Left hindlimb (tissue), 1 donor: Measurements from ENCODE around the gene PHC3.
"Not testable (repeated sequence)": the region's sequence is repeated elsewhere in the genome, so short reads cannot be mapped to it uniquely, and the experiment has no call there.

Experiments
- DNase-seq: peaks from one replicate; pipeline ENCODE4 v3.0.0-alpha.2; 2018

PHC3 gene, protein sequence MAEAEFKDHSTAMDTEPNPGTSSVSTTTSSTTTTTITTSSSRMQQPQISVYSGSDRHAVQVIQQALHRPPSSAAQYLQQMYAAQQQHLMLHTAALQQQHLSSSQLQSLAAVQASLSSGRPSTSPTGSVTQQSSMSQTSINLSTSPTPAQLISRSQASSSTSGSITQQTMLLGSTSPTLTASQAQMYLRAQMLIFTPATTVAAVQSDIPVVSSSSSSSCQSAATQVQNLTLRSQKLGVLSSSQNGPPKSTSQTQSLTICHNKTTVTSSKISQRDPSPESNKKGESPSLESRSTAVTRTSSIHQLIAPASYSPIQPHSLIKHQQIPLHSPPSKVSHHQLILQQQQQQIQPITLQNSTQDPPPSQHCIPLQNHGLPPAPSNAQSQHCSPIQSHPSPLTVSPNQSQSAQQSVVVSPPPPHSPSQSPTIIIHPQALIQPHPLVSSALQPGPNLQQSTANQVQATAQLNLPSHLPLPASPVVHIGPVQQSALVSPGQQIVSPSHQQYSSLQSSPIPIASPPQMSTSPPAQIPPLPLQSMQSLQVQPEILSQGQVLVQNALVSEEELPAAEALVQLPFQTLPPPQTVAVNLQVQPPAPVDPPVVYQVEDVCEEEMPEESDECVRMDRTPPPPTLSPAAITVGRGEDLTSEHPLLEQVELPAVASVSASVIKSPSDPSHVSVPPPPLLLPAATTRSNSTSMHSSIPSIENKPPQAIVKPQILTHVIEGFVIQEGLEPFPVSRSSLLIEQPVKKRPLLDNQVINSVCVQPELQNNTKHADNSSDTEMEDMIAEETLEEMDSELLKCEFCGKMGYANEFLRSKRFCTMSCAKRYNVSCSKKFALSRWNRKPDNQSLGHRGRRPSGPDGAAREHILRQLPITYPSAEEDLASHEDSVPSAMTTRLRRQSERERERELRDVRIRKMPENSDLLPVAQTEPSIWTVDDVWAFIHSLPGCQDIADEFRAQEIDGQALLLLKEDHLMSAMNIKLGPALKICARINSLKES

DNA sequence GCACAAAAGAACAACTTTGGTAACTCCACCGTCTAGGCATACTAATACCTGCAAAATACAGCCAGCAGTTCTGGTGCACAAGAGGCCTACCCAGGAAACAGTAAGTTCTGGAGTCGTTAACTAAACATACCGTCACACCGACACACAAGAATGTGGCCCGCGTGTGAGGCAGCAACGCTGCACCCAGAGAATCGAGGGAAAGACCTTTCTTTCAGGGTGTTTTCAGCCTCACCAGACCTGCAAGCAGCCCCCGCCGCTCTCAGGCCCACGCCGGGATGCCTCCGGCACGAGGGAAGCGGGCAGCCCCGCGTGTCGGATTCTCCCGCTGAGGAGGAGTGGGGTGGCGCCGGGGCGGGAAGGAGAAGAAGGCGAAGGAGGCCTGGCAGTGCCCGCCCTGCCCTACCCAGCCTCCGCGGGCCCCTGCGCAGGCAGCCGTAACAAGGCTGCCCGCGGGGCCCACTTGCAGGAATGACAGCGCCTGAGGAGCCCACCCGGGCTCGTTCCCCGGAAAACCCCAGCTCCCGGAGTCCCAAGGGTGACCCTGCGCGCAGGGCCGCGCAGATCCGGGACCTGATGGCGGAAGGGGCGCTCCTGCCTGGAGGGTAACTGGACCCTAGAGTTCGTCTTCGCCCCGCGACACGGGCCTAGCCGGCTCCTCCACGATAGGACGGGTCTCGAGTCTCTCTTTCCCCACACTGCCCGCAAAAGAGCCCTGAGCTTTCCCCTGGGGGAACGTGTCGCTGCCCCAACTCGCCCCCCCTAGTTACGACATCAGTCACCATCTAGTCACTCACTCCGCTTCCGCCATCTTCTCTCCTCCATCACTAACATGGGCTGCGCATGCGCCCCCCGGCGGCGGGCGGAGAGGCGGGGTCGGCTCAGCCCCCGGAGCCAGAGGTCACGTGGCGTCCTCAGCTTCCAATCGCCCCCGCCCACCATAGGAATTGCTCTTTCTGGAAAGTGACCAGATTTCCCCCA is at the start of gene PHC3:
Gene PHC3, minus strand, starts transcription at position 826 of the 978 bp plus-strand sequence. Its CDS starts 18 bp downstream, at position 808.
- DNase-seq, result peak; percentile 94

DNA sequence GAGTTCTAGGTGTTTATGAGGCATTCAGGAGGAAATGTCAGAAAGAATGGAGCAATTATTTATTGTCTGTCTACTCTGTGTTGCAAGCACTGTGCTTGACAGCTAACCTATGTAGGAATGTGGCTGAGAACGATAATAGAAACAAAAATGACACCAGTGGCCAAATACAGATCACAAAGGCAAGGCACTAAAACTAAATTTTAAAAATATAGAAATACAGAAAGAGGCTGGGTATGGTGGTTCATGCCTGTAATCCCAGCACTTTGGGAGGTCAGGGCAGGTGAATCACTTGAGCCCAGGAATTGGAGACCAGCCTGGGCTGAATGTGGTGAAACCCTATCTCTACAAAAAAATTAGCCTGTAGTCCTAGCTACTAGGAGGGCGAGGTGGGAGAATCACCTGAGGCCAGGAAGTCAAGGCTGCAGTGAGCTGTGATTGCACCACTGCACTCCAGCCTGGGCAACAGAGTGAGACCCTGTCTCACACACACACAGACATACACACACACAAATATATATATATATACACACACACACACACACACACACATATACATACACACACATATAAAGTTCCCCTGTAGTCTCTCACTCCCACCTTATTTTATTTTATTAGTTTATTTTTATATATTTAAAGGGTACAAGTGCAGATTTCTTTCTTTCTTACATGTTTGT is 46.7 kb upstream of the PHC3 start:
- no peak for DNase-seq

DNA sequence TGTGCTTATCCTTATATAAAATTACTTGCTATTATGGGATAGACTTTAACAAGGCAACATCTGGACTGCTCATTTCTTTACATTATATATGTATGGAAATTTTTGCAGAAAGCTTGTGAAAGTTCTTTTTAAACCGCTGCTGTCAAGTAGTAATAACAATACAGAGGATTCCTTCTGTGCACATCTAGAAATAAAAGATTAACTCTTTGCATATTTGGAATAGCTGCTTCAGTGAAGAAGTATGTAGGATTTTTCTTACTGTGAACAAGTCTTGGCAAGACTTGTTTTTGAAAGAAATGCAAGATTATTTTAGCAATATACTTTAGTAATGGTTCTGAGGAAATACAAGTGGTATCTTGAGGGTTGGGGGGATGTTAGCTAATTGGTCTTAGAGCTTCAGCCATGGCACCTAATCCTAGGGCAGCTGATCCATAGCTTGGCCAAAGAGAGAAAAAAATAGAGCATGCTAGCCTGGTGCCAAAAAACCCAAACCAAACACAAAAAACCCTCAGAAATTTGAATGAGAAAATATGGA is 45.0 kb upstream of the PHC3 start:
- DNase-seq, result no peak

DNA sequence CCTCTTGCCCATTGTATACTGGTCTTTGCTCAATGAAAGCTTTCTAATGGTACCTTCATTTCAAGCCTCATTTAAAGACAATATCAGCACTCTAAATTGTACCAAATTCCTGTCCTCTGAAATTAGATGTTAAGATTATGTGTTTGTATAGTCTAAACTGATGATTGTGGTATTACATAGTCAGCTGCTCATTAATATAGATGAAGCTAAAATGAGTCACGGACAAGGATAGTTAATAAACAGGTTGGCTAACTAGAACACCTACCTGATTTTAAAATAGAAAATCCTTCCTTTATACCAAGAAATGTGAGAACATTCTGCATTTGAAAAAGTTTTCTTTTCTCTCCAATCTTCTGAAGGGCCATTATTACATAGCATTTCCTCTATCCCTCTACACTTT is 43.6 kb upstream of the PHC3 start:
- no peak for DNase-seq

DNA sequence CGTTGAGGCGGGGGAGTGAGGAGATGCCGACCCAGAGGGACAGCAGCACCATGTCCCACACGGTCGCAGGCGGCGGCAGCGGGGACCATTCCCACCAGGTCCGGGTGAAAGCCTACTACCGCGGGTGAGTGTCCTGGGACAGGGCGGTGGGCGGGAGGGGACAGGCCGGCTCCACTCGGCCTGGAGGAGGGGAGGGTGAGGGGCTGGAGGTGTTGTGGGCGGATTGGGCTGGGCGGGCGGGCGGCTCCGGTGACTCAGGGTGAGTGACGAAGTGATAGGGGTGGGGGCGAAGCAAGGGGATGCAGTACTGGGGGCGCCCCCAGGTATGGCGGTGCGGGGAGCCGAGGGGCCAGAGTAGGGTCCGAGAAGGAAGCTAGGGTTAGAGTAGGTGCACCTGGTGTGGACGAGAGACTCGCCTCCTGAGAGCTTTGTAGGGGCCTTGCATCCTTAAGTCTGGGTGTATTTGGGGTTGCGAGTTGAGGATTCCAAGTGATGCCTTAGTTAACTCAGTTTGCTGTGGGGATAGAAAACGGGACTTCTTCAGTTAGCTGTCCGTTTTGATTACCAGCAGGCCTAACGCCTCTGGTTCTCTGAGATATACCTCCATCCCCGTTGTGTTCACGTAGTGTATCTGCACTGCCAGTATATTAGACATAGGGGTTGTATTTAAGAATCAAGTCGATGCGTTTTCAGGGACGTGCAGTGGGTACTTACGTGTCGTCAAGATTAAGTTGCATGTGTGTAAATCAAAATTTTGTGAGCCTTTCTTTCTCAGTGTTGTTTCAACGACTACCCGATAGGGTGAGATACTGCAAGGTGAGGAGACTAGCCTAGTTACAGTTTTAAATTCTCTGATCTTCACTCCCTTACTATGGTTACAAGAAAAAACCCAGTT is 41.4 kb upstream of the PHC3 start:
- no peak for DNase-seq

DNA sequence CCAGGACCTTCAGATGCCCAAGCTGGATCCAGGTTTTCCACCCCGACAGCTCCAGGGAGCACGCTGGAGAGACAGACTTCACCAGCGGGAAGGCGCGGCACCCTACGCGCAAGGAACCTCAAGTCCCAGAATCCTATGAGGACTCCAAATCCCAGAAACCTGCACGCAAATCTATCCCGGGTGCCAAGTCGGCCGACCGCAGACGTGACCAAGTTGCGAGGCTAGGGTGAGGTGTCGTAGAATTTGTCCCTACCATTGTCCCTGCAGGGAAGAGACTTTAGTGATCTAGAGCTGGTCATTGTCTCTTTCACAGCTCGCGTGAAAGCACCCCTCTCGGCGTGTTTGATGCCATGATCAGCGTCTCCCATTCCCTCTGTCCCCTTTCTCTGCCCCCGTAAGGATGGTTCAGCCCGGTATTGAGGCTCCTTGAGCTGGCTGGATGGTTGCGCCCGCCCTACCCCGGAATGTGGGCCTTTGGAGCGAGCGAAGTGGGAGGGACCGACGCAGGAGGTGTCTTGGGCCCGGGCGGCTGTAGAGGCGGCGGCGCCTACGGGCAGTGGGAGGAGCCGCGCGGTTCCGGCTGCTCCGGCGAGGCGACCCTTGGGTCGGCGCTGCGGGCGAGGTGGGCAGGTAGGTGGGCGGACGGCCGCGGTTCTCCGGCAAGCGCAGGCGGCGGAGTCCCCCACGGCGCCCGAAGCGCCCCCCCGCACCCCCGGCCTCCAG is 40.6 kb upstream of the PHC3 start, which contains the start of gene PRKCI:
Gene PRKCI, plus strand, starts transcription at position 501 of the 723 bp plus-strand sequence. CDS start 246 bp downstream, outside the sequence.
- DNase-seq, result peak; percentile 96

DNA sequence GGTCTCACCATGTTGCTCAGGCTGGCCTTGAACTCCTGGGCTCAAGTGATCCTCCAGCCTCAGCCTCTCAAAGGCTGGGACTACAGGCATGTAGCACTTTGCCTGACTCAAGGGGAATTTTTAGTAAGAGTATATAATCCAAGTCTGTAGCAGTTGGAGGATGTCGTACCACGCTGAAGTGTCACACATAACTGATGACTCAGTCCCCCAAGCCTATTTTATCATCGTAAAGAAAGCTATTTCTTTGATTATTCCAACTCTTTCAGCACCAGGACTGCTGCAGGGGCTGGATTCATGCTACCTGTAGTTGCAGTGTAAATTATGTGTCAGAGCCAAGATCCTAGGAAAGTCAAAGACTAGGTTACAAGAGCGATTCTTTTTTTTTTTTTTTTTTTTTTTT is 39.3 kb upstream of the PHC3 start:
- DNase-seq, result no peak

DNA sequence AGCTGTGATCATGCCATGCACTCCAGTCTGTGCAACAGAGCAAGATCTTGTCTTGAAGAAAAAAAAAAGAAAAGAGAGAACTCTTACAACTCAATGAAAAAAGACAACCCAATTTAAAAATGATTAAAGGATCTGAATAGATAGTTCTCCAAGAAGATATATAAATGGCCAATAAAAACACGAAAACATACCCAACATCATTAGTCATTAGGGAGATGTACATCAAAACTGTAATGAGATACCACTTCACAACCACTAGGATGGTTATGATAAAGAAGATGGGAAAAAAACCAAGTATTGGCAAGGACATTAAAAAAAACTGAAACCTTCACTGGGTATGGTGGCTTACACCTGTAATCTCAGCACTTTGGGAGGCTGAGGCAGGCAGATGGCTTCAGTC is 38.3 kb upstream of the PHC3 start:
- no peak for DNase-seq

DNA sequence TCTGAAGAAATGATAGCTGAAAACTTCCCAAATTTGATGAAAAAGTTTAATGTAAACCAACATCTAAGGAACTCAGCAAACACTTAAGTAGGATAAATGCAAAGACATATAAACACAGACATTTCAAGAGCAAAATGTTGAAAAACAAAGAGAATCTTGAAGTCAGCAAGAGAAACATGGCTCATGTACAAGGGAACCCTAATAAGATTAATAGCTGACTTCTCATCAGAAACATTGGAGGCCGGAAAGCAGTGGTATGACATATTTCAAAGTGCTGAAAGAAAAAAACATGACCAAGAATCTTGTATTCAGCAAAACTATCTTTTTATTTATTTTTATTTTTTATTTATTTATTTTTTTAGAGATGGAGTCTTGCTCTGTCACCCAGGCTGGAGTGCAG is 30.1 kb upstream of the PHC3 start:
- DNase-seq, result no peak

DNA sequence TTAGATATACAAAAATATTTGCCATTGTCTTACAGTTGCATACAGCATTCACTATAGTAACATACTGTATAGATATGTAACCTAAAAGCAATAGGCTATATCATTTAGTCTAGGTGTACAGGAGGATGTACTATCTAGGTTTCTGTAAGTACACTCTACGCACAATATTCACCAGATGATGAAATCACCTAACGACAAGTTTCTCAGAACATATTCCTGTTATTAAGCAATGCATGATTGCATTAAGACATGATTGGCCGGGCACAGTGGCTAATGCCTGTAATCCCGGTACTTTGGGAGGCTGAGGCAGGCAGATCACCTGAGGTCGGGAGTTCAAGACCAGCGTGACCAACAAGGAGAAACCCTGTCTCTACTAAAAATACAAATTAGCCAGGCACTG is 26.2 kb upstream of the PHC3 start:
- DNase-seq, result no peak

DNA sequence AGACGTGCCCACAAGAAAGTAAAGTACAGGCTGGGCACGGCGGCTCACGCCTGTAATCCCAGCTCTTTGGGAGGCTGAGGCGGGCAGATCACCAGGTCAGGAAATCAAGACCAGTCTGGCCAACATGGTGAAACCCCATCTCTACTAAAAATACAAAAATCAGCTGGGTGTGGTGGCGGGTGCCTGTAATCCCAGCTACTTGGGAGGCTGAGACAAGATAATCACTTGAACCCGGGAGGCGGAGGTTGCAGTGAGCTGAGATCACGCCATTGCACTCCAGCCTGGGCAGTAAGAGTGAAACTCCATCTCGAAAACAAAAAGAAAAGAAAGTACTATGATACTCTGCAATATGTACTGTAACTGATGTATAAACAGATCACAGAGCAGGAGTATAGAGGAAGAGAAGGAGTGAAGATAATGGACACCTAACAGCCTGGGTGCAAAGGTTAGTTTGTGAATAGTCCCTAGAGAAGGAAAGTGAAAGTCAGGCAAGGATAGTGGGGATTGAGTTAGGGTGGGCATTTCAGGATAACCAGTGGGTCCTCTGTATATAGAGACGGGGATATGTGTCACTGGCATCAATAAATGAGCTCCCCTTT is 24.7 kb upstream of the PHC3 start:
- not testable (repeated sequence) for DNase-seq

DNA sequence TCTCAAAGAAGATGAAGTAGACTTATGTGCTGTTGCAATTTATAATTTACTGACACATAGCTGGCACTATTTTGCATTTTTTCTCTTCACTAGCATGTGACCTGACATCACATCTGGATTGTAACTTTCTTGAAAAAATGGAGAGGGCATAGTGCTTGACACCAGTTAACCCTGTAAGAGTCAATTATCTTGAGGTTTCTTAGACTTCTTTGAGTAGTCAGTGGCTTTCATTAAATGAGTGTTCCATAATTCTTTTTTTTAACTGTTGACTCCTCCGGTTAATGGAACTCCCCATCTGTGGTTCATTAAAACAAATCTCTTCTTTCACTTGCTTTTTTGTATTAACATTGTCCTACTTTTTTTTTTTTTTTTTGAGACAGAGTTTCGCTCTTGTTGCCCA is 23.8 kb upstream of the PHC3 start:
- no peak for DNase-seq

DNA sequence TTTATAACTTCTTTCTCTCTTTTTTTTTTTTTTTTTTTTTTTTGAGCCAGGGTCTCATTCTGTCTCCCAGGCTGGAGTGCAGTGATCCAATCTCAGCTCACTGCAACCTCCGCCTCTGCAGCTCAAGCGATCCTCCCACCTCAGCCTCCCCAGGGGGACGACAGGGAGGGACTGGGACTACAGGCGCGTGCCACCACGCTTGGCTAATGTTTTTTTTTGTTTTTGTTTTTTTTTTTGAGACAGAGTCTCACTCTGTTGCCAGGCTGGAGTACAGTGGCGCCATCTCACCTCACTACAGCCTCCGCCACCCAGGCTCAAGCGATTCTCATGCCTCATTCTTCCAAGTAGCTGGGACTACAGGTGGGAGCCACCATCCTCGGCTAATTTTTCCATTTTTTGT is 23.0 kb upstream of the PHC3 start:
- no peak for DNase-seq

DNA sequence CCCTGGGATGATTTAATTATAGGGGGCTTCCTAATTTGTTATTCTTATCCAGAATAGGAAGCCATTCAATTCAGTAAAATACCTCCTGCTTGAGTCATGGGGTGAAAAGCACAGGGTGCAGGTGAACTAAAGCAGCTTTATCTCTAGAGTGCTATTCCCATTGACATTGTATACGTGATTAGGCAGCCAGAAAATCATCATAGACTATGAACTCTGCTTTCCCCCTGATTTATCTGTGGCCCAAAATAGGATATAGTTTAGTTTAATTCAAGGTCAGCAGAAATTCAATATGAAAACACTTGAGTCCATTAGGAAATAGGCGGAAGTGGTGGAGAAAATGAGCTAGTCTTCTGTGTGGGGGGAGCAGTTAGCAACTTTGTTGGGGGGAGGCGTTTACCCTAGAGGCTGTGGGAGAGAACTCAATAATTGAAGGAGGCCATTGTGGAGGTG is 22.5 kb upstream of the PHC3 start:
- DNase-seq, result no peak

DNA sequence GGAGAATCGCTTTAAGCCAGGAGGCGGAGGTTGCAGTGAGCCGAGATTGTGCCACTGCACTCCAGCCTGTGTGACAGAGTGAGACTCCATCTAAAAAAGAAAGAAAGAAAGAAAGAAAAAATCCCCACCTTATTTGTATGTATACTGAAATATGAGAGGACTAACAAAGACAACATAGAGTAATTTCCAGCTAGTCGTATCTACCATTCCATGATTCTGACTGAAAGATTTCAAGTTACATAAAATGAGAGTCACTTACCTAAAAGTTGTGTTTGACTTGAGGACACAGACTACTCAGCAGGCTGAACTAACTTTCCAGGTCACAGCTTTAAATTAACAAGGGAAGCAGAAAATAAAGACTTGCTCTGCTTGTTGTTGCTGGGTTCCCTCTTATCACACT is 21.9 kb upstream of the PHC3 start:
- DNase-seq, result no peak

DNA sequence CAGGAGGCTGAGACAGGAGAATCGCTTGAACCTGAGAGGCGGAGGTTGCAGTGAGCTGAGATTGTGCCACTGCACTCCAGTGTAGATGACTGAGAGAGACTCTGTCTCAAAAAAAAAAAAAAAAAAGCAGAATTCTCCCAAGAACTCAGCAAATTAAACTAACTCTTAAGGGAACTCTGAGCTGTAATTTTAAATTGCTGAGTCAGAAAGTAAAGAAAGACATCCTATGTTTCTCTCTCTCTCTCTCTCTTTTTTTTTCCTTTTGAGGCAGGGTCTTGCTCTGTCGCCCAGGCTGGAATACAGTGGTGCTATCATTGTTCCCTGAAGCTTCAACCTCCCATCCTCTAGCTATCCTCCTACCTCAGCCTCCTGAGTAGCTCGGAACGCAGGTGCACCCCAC is 20.0 kb upstream of the PHC3 start:
- no peak for DNase-seq

DNA sequence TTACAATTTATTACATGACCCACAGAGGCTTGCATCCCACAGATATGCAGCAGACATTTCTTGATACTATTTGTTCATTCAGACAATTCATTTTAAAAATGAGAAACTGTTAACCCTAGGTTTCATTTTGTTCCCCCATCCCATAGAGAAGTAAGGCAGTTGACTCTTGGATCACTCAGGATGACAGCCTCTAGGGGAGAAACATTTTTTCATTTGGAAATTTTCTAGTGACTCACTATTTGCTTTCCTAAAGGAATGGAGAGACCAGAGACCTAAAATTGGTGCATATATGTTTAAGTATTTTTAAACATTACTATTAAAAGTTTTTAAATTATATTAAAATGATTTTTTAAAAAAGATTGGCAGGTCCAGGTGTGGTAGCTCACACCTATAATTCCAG is 19.5 kb upstream of the PHC3 start:
- DNase-seq, result no peak

DNA sequence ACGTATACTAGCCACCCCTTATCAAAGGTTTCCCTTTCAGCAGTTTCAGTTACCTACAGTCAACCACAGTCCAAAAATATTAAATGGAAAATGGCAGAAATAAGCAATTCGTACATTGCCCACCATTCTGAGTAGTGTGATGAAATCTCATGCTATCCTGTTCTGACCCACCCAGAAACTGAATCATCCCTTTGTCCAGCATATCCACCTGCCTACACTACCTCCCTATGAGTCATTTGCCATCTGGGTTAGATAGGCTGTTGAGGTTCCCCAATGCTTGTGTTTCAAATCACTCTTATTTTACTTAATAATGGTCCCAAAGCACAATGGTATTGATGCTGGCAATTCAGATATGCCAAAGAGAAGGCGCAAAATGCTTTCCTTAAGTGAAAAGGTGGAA is 15.3 kb upstream of the PHC3 start:
- no peak for DNase-seq

DNA sequence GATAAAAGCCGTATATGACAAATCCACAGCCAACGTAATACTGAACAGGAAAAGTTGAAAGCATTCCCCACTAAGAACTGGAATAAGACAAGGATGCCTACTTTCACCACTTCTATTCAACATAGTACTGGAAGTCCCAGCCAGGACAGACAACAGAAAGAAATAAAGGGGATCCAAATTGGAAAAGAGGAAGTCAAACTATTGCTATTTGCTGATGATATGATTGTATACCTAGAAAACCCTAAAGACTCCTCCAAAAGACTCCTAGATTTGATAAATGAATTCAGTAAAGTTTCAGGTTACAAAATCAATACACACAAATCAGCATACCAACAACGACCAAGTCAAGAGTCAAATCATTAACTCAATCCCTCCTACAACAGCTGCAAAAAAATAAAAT is 14.2 kb upstream of the PHC3 start:
- not testable (repeated sequence) for DNase-seq
